HepG2 (cell line): ENCODE results near the gene MEI1. TPM values are rescaled to one million over a fixed set of nuclear protein-coding genes. Genes with fewer than 3 reads are reported as not detected.

ENCODE experiments used
- ATF4 ChIP-seq, 2 experiments: fragments of 450-650 bp in 1 of 2; sonication (generic) in 1 of 2; formaldehyde crosslinking; IDR thresholded peaks; 2 replicates each; pipeline versions ENCODE4 v1.5.0 to v1.8.0; 2020 to 2022; ENCODE audit warnings: mild to moderate bottlenecking in 1 of 2, missing genetic modification reagents in 1 of 2
- EHMT2 ChIP-seq: fragments of 200-600 bp; sonication (generic); IDR thresholded peaks from 2 replicates; pipeline ENCODE4 v1.7.0; 2017; ENCODE audit warnings: antibody characterized with exemption, low read depth, low read length, borderline replicate concordance
- ESRRA ChIP-seq: sonication (generic); formaldehyde crosslinking; IDR thresholded peaks from 2 replicates; pipeline ENCODE4 v1.5.1; 2020; ENCODE audit warnings: mild to moderate bottlenecking, low read depth, missing genetic modification reagents
- FOXO1 ChIP-seq: sonication (generic); formaldehyde crosslinking; IDR thresholded peaks from 2 replicates; pipeline ENCODE4 v1.4.0; 2020; ENCODE audit warnings: missing genetic modification reagents
- GFI1 ChIP-seq: sonication (generic); formaldehyde crosslinking; IDR thresholded peaks from 2 replicates; pipeline ENCODE4 v1.5.0; 2020; ENCODE audit warnings: missing genetic modification reagents, mild to moderate bottlenecking, borderline replicate concordance
- HNRNPH1 ChIP-seq: fragments of 200-400 bp; formaldehyde crosslinking; optimal IDR thresholded peaks from 2 replicates; pipeline ENCODE3; 2017; ENCODE audit warnings: mild to moderate bottlenecking, low read depth, low read length
- KAT2B ChIP-seq: fragments of 150-350 bp; IDR thresholded peaks from 2 replicates; pipeline ENCODE4 v1.6.1; 2014; ENCODE audit warnings: low read depth, low read length, borderline replicate concordance
- NFYC ChIP-seq: IDR thresholded peaks from 2 replicates; pipeline ENCODE4 v1.6.1; 2016; ENCODE audit warnings: missing genetic modification reagents, missing compliant biosample characterization
- RNF219 ChIP-seq: sonication (generic); formaldehyde crosslinking; IDR thresholded peaks from 2 replicates; pipeline ENCODE4 v1.5.0; 2020; ENCODE audit warnings: mild to moderate bottlenecking, missing genetic modification reagents
- SETDB1 ChIP-seq: sonication (generic); formaldehyde crosslinking; IDR thresholded peaks from 2 replicates; pipeline ENCODE4 v1.5.1; 2020; ENCODE audit warnings: missing genetic modification reagents, mild to moderate bottlenecking, borderline replicate concordance
- SNAPC2 ChIP-seq: sonication (generic); formaldehyde crosslinking; IDR thresholded peaks from 2 replicates; pipeline ENCODE4 v1.8.1; 2022; ENCODE audit warnings: mild to moderate bottlenecking, missing genetic modification reagents
- SNRNP70 ChIP-seq: fragments of 200-400 bp; formaldehyde crosslinking; IDR thresholded peaks from 2 replicates; pipeline ENCODE4 v1.6.1; 2017; ENCODE audit warnings: mild to moderate bottlenecking, low read depth, low read length, moderate library complexity
- SYNCRIP ChIP-seq: fragments of 200-400 bp; formaldehyde crosslinking; IDR thresholded peaks from 2 replicates; pipeline ENCODE4 v1.6.1; 2018; ENCODE audit warnings: mild to moderate bottlenecking, low read depth, low read length; ENCODE audit not compliant: insufficient read depth
- XRCC5 ChIP-seq: fragments of 200-400 bp; formaldehyde crosslinking; optimal IDR thresholded peaks from 2 replicates; pipeline ENCODE3; 2017; ENCODE audit warnings: mild to moderate bottlenecking, low read length
- ZBTB20 ChIP-seq: sonication (generic); formaldehyde crosslinking; IDR thresholded peaks from 2 replicates; pipeline ENCODE4 v1.8.1; 2023; ENCODE audit warnings: missing genetic modification reagents, low read depth, mild to moderate bottlenecking, borderline replicate concordance
- ZBTB7A ChIP-seq: sonication (generic); formaldehyde crosslinking; IDR thresholded peaks from 2 replicates; pipeline ENCODE4 v1.8.0; 2022; ENCODE audit warnings: mild to moderate bottlenecking, missing genetic modification reagents
- ZFP36 ChIP-seq: fragments of 150-350 bp; IDR thresholded peaks from 2 replicates; pipeline ENCODE4 v1.6.1; 2018; ENCODE audit warnings: borderline replicate concordance, low read length, low read depth; ENCODE audit not compliant: partially characterized antibody
- ZNF234 ChIP-seq: sonication (generic); formaldehyde crosslinking; conservative IDR thresholded peaks from 2 replicates; pipeline ENCODE4 v1.5.1; 2020; ENCODE audit warnings: mild to moderate bottlenecking, missing genetic modification reagents
- ZNF543 ChIP-seq: sonication (generic); formaldehyde crosslinking; IDR thresholded peaks from 2 replicates; pipeline ENCODE4 v1.4.0; 2020; ENCODE audit warnings: mild to moderate bottlenecking, missing genetic modification reagents
- ZNF552 ChIP-seq: sonication (generic); formaldehyde crosslinking; IDR thresholded peaks from 2 replicates; pipeline ENCODE4 v1.9.0; 2022; ENCODE audit warnings: missing genetic modification reagents, mild to moderate bottlenecking, borderline replicate concordance
- ZNF569 ChIP-seq: sonication (generic); formaldehyde crosslinking; IDR thresholded peaks from 2 replicates; pipeline ENCODE4 v1.5.0; 2020; ENCODE audit warnings: mild to moderate bottlenecking, missing genetic modification reagents, moderate library complexity, borderline replicate concordance
- polyA plus RNA-seq, 8 experiments: library from polyadenylated mRNA; depleted of rRNA in 3 of 8; stranded (reverse) in 7 of 8; unstranded in 1 of 8; fragments of >200 nt; fragmentation: Illumina TruSeq in 4 of 8; extraction: Trizol in 4 of 8; gene quantifications; 2 replicates each; pipeline versions ENCODE4 v1.2.1 to v1.2.3, GENCODE V29; 2011 to 2016; ENCODE audit warnings: low read depth in 4 of 8, missing spikeins in 1 of 8, mixed read lengths in 1 of 8; ENCODE audit not compliant: insufficient read depth in 1 of 8
- total RNA-seq, 5 experiments: library from RNA; depleted of rRNA; stranded (reverse); fragments of >200 nt; fragmentation: Illumina TruSeq; extraction: Trizol; gene quantifications; 2 replicates each; pipeline ENCODE4 v1.2.3, GENCODE V29; 2016; ENCODE audit warnings: low read depth in 1 of 5

Gene MEI1
- total and polyA plus RNA-seq, 2 of the 13 experiments (the other 11 are each of a cell fraction or from before 2014, with no cell fraction given), result 0.75 to 1.9 TPM

- TF ChIP-seq HNRNPH1 (no peak), GFI1 (CRISPR knock-in tag) (no peak), NFYC (CRISPR knock-in tag) (no peak), SNAPC2 (CRISPR knock-in tag) (no peak), FOXO1 (CRISPR knock-in tag) (no peak), SNRNP70 (no peak), ZBTB7A (CRISPR knock-in tag) (no peak), SYNCRIP (no peak), ZNF543 (no peak), KAT2B (no peak), XRCC5 (peak; percentile 87), ZNF552 (CRISPR knock-in tag) (no peak), ZBTB20 (no peak), EHMT2 (no peak), SETDB1 (CRISPR knock-in tag) (no peak), ATF4 (CRISPR knock-in tag; IDR thresholded peaks at IDR 0.05) (no peak), ZNF234 (CRISPR knock-in tag) (no peak), ESRRA (CRISPR knock-in tag) (no peak), ZFP36 (no peak), ZNF569 (CRISPR knock-in tag) (no peak), RNF219 (CRISPR knock-in tag) (no peak)
These were observed 2.1 kb upstream of the MEI1 start (continued) for GRCh38 chr22:41697126-41697775.
